Naive thymus-derived CD4-positive, alpha-beta T cell (primary cell): Measurements from ENCODE around the gene TTLL5. TPM values are rescaled to one million over a fixed set of nuclear protein-coding genes. Genes with fewer than 3 reads are reported as not detected.

Source experiments
- ATAC-seq: fragments of 150-1000 bp; cut with Tn5 transposase; 2 replicates; pipeline ENCODE4 v1.10.0; 2021; ENCODE audit warnings: mild to moderate bottlenecking, moderate library complexity
- CTCF ChIA-PET: fragments of 350-600 bp; sonication (Branson Sonifier 250); formaldehyde crosslinking; loops from one replicate; lab custom pipeline; 2021; ENCODE audit warnings: antibody characterized with exemption; lab: Charles Lee
- POLR2A ChIA-PET: fragments of 350-600 bp; sonication (Branson Sonifier 250); formaldehyde crosslinking; loops from one replicate; lab custom pipeline; 2021; ENCODE audit warnings: antibody characterized with exemption, inconsistent platforms; lab: Charles Lee
- DNase-seq, 9 donors: peaks; one replicate each; pipeline versions ENCODE4 v3.0.0 to v3.0.0-alpha.2; 2020 to 2022; ENCODE audit warnings: mixed read lengths in 1 of 9
- H3K27ac ChIP-seq: one replicate; pipeline ENCODE4 v1.7.0; 2013; ENCODE audit warnings: mild to moderate bottlenecking, low read depth, low read length, moderate library complexity
- H3K27me3 ChIP-seq, 2 donors: one replicate each; pipeline ENCODE4 v1.7.0; 2013; ENCODE audit warnings: low read length in 2 of 2, mild to moderate bottlenecking in 2 of 2, moderate library complexity in 2 of 2; ENCODE audit not compliant: control insufficient read depth in 2 of 2, insufficient read depth in 2 of 2
- H3K36me3 ChIP-seq, 3 experiments: 1 replicate in 2 of 3; 2 replicates in 1 of 3; pipeline ENCODE4 v1.7.0; 2013; ENCODE audit warnings: low read length in 3 of 3, mild to moderate bottlenecking in 3 of 3, moderate library complexity in 1 of 3; ENCODE audit not compliant: insufficient read depth in 3 of 3, control insufficient read depth in 2 of 3
- H3K4me1 ChIP-seq, 2 donors: one replicate each; pipeline ENCODE4 v1.7.0; 2013; ENCODE audit warnings: low read length in 2 of 2, mild to moderate bottlenecking in 2 of 2, moderate library complexity in 1 of 2; ENCODE audit not compliant: control insufficient read depth in 2 of 2, insufficient read depth in 2 of 2
- H3K4me3 ChIP-seq: 2 replicates; pipeline ENCODE4 v1.7.0; 2013; ENCODE audit warnings: mild to moderate bottlenecking, low read length
- H3K9me3 ChIP-seq, 3 experiments: 1 replicate in 2 of 3; 2 replicates in 1 of 3; pipeline ENCODE4 v1.7.0; 2013; ENCODE audit warnings: low read length in 3 of 3; ENCODE audit not compliant: control insufficient read depth in 2 of 3
- H3K27ac Mint-ChIP-seq, 9 donors: one replicate each; pipeline ENCODE4 v1.8.0; 2020 to 2022; ENCODE audit warnings: mixed read lengths in 9 of 9, mild to moderate bottlenecking in 8 of 9, moderate library complexity in 5 of 9, inconsistent platforms in 2 of 9
- H3K27me3 Mint-ChIP-seq, 5 donors: one replicate each; pipeline ENCODE4 v1.8.0; 2021 to 2022; ENCODE audit warnings: mixed read lengths in 5 of 5, mild to moderate bottlenecking in 1 of 5
- H3K36me3 Mint-ChIP-seq, 5 donors: one replicate each; pipeline ENCODE4 v1.8.0; 2020 to 2022; ENCODE audit warnings: mixed read lengths in 5 of 5, mild to moderate bottlenecking in 3 of 5, inconsistent platforms in 1 of 5
- H3K4me1 Mint-ChIP-seq, 7 donors: one replicate each; pipeline ENCODE4 v1.8.0; 2020 to 2022; ENCODE audit warnings: mixed read lengths in 7 of 7, mild to moderate bottlenecking in 3 of 7, inconsistent platforms in 1 of 7
- H3K4me3 Mint-ChIP-seq, 10 donors: one replicate each; pipeline ENCODE4 v1.8.0; 2020 to 2022; ENCODE audit warnings: mild to moderate bottlenecking in 10 of 10, mixed read lengths in 10 of 10, moderate library complexity in 6 of 10, inconsistent platforms in 2 of 10
- H3K9me3 Mint-ChIP-seq, 11 donors: one replicate each; pipeline ENCODE4 v1.8.0; 2020 to 2022; ENCODE audit warnings: mixed read lengths in 11 of 11, mild to moderate bottlenecking in 4 of 11, inconsistent platforms in 1 of 11, moderate library complexity in 1 of 11
- intact Hi-C, 2 donors: fragments of 100-400 bp; cut with micrococcal nuclease; formaldehyde crosslinking; loops; one replicate each; pipeline ENCODE4 v1.15.1; 2023
- polyA plus RNA-seq, 2 donors: library from polyadenylated mRNA; unstranded; fragments of 300-500 nt; fragmentation: Illumina TruSeq; gene quantifications; one replicate each; pipeline ENCODE4 v1.2.3, GENCODE V29; 2021
- total RNA-seq, 6 experiments: library from RNA in 5 of 6; stranded (reverse) in 5 of 6; gene quantifications; 1 replicate in 5 of 6; 2 replicates in 1 of 6; pipeline ENCODE4 v1.2.3 and lab custom pipeline; 2021 to 2026

Gene TTLL5
- total and polyA plus RNA-seq, 7 experiments from 2014 or later: 7.8 to 31.4 (median 21.5) TPM

- Mint-ChIP-seq H3K9me3 (no peaks in the 10 kb centered on the region), H3K27ac (no peak overlapping the region), H3K4me3 (no peak overlapping the region), H3K36me3 (peaks cover 11 to 80% (median 44%) of the 10 kb centered on the region in 5 donors), H3K4me1 (peaks cover 0 to 24% (median 0%) of the 10 kb centered on the region in 7 donors), H3K27me3 (no peaks in the 10 kb centered on the region)
- POLR2A ChIA-PET: no interaction called here
- peaks cover 0 to 14% (median 0%) of the 10 kb centered on the region in 3 experiments for H3K36me3 ChIP-seq
- no peaks in the 10 kb centered on the region for H3K4me1 ChIP-seq
- CTCF ChIA-PET: interaction anchor here (0.7 kb wide), 1 partner anchor 24 kb away, joined by 4 read pairs; no protein-coding TSS in a partner anchor
- no peak overlapping the region for H3K27ac ChIP-seq
- intact Hi-C loops: no loop called here
- no peaks in the 10 kb centered on the region for H3K9me3 ChIP-seq
- no peak for DNase-seq
- H3K27me3 ChIP-seq: no peaks in the 10 kb centered on the region
- no peak overlapping the region for H3K4me3 ChIP-seq
- ATAC-seq: no peak
Observed at GRCh38 chr14:75720116-75720515, 59.1 kb downstream of the TTLL5 start.

- Mint-ChIP-seq H3K9me3 (no peaks in the 10 kb centered on the region), H3K27me3 (no peaks in the 10 kb centered on the region), H3K4me1 (peaks cover 0 to 22% (median 0%) of the 10 kb centered on the region in 7 donors), H3K4me3 (no peak overlapping the region), H3K36me3 (peaks cover 11 to 84% (median 52%) of the 10 kb centered on the region in 5 donors), H3K27ac (no peak overlapping the region)
- peaks cover 0 to 14% (median 0%) of the 10 kb centered on the region in 3 experiments for H3K36me3 ChIP-seq
- H3K27ac ChIP-seq: no peak overlapping the region
- no peak overlapping the region for H3K4me3 ChIP-seq
- no peak for ATAC-seq
- DNase-seq: no peak
- no peaks in the 10 kb centered on the region for H3K9me3 ChIP-seq
- H3K4me1 ChIP-seq: no peaks in the 10 kb centered on the region
- H3K27me3 ChIP-seq: no peaks in the 10 kb centered on the region
- intact Hi-C loops: no loop called here
- ChIA-PET CTCF (interaction anchor here (0.7 kb wide), 1 partner anchor 23 kb away, joined by 4 read pairs; no protein-coding TSS in a partner anchor), POLR2A (no interaction called here)
Observed at GRCh38 chr14:75720842-75721498, 59.9 kb downstream of the TTLL5 start.

- intact Hi-C loops: no loop called here
- ATAC-seq: no peak
- peaks cover 0 to 12% (median 4%) of the 10 kb centered on the region in 11 donors for H3K9me3 Mint-ChIP-seq
- peaks cover 12 to 81% (median 62%) of the 10 kb centered on the region in 5 donors for H3K36me3 Mint-ChIP-seq
- no peak overlapping the region for H3K4me3 ChIP-seq
- CTCF ChIA-PET: interaction anchor here (0.8 kb wide), 1 partner anchor 252 kb away, joined by 3 read pairs; no protein-coding TSS in a partner anchor
- H3K36me3 ChIP-seq: peaks cover 0 to 8% (median 0%) of the 10 kb centered on the region in 3 experiments
- H3K4me3 Mint-ChIP-seq: no peak overlapping the region
- peaks cover 0 to 18% (median 0%) of the 10 kb centered on the region in 7 donors for H3K4me1 Mint-ChIP-seq
- H3K27me3 Mint-ChIP-seq: no peaks in the 10 kb centered on the region
- peaks cover 0 to 6% (median 0%) of the 10 kb centered on the region in 3 experiments for H3K9me3 ChIP-seq
- POLR2A ChIA-PET: no interaction called here
- no peak overlapping the region for H3K27ac Mint-ChIP-seq
- no peak overlapping the region for H3K27ac ChIP-seq
- no peaks in the 10 kb centered on the region for H3K27me3 ChIP-seq
- H3K4me1 ChIP-seq: no peaks in the 10 kb centered on the region
- DNase-seq: no peak
Observed at GRCh38 chr14:75723716-75724115, 62.7 kb downstream of the TTLL5 start.

GRCh38 chr14:75724414-75725204 is 63.6 kb downstream of the TTLL5 start:
- ChIA-PET POLR2A (no interaction called here), CTCF (no interaction called here)
- H3K27ac ChIP-seq: no peak overlapping the region
- no peak overlapping the region for H3K4me3 ChIP-seq
- H3K36me3 Mint-ChIP-seq: peaks cover 12 to 72% (median 56%) of the 10 kb centered on the region in 5 donors
- H3K27me3 Mint-ChIP-seq: no peaks in the 10 kb centered on the region
- peaks cover 0 to 8% (median 0%) of the 10 kb centered on the region in 3 experiments for H3K36me3 ChIP-seq
- H3K27ac Mint-ChIP-seq: no peak overlapping the region
- no peak for DNase-seq
- H3K4me3 Mint-ChIP-seq: no peak overlapping the region
- peaks cover 0 to 12% (median 4%) of the 10 kb centered on the region in 11 donors for H3K9me3 Mint-ChIP-seq
- intact Hi-C loops: no loop called here
- ATAC-seq: no peak
- H3K9me3 ChIP-seq: peaks cover 0 to 6% (median 0%) of the 10 kb centered on the region in 3 experiments
- peaks cover 0 to 18% (median 0%) of the 10 kb centered on the region in 7 donors for H3K4me1 Mint-ChIP-seq
- H3K27me3 ChIP-seq: no peaks in the 10 kb centered on the region
- no peaks in the 10 kb centered on the region for H3K4me1 ChIP-seq

- Histone ChIP-seq H3K36me3 (peaks cover 0 to 3% (median 0%) of the 10 kb centered on the region in 3 experiments), H3K4me3 (no peak overlapping the region), H3K4me1 (no peaks in the 10 kb centered on the region), H3K27me3 (no peaks in the 10 kb centered on the region), H3K9me3 (peaks cover 0 to 6% (median 0%) of the 10 kb centered on the region in 3 experiments), H3K27ac (no peak overlapping the region)
- ATAC-seq: no peak
- H3K4me3 Mint-ChIP-seq: no peak overlapping the region
- H3K4me1 Mint-ChIP-seq: peaks cover 0 to 18% (median 0%) of the 10 kb centered on the region in 7 donors
- H3K27ac Mint-ChIP-seq: no peak overlapping the region
- peaks cover 0 to 12% (median 4%) of the 10 kb centered on the region in 11 donors for H3K9me3 Mint-ChIP-seq
- DNase-seq: no peak
- ChIA-PET CTCF (no interaction called here), POLR2A (no interaction called here)
- intact Hi-C loops: no loop called here
- H3K36me3 Mint-ChIP-seq: peaks cover 12 to 68% (median 56%) of the 10 kb centered on the region in 5 donors
- H3K27me3 Mint-ChIP-seq: no peaks in the 10 kb centered on the region
Observed at GRCh38 chr14:75725481-75725880, 64.4 kb downstream of the TTLL5 start.

GRCh38 chr14:75726321-75726720 is 65.3 kb downstream of the TTLL5 start:
- Mint-ChIP-seq H3K9me3 (peaks cover 0 to 12% (median 4%) of the 10 kb centered on the region in 11 donors), H3K36me3 (peaks cover 12 to 59% (median 52%) of the 10 kb centered on the region in 5 donors), H3K4me1 (peaks cover 0 to 18% (median 0%) of the 10 kb centered on the region in 7 donors), H3K4me3 (no peak overlapping the region), H3K27ac (no peak overlapping the region), H3K27me3 (no peaks in the 10 kb centered on the region)
- DNase-seq (no peak), ATAC-seq (no peak)
- H3K9me3 ChIP-seq: peaks cover 0 to 6% (median 0%) of the 10 kb centered on the region in 3 experiments
- H3K4me3 ChIP-seq: no peak overlapping the region
- no peaks in the 10 kb centered on the region for H3K27me3 ChIP-seq
- intact Hi-C loops: no loop called here
- H3K27ac ChIP-seq: no peak overlapping the region
- ChIA-PET CTCF (no interaction called here), POLR2A (interaction anchor here (0.5 kb wide), 1 partner anchor 70 kb away, joined by 3 read pairs; no protein-coding TSS in a partner anchor)
- no peaks in the 10 kb centered on the region for H3K36me3 ChIP-seq
- H3K4me1 ChIP-seq: no peaks in the 10 kb centered on the region
